HepG2 (cell line): ENCODE results near the gene SOBP. TPM values are rescaled to one million over a fixed set of nuclear protein-coding genes. Genes with fewer than 3 reads are reported as not detected.

Experiments
- ETV5 ChIP-seq: IDR thresholded peaks from 2 replicates; pipeline ENCODE4 v1.6.1; 2018; ENCODE audit warnings: missing biosample characterization, missing genetic modification reagents, inconsistent platforms, borderline replicate concordance
- HNF4G ChIP-seq, 2 experiments: sonication (generic) in 1 of 2; formaldehyde crosslinking in 1 of 2; IDR thresholded peaks; 2 replicates each; pipeline versions ENCODE4 v1.4.0 to v1.6.1; 2011 to 2020; ENCODE audit warnings: borderline replicate concordance in 2 of 2, low read depth in 2 of 2, mild to moderate bottlenecking in 2 of 2, low read length in 1 of 2, missing genetic modification reagents in 1 of 2, moderate library complexity in 1 of 2
- POLR2A ChIP-seq, 2 experiments: IDR thresholded peaks; 2 replicates each; pipeline ENCODE4 v1.6.1; 2011; ENCODE audit warnings: low read depth in 2 of 2, low read length in 2 of 2, mild to moderate bottlenecking in 1 of 2, moderate library complexity in 1 of 2; ENCODE audit not compliant: insufficient read depth in 1 of 2
- REPIN1 ChIP-seq: sonication (generic); formaldehyde crosslinking; IDR thresholded peaks from 2 replicates; pipeline ENCODE4 v1.8.0; 2022; ENCODE audit warnings: missing genetic modification reagents, low read depth, mild to moderate bottlenecking, borderline replicate concordance
- RERE ChIP-seq: IDR thresholded peaks from 2 replicates; pipeline ENCODE4 v1.6.1; 2016; ENCODE audit warnings: low read depth, missing genetic modification reagents, missing compliant biosample characterization
- SYNCRIP ChIP-seq: fragments of 200-400 bp; formaldehyde crosslinking; IDR thresholded peaks from 2 replicates; pipeline ENCODE4 v1.6.1; 2018; ENCODE audit warnings: mild to moderate bottlenecking, low read depth, low read length; ENCODE audit not compliant: insufficient read depth
- ZBTB20 ChIP-seq: sonication (generic); formaldehyde crosslinking; IDR thresholded peaks from 2 replicates; pipeline ENCODE4 v1.8.1; 2023; ENCODE audit warnings: missing genetic modification reagents, low read depth, mild to moderate bottlenecking, borderline replicate concordance
- ZBTB40 ChIP-seq, 2 experiments: fragments of 450-650 bp in 1 of 2; sonication (generic) in 1 of 2; formaldehyde crosslinking in 1 of 2; IDR thresholded peaks; 2 replicates each; pipeline versions ENCODE4 v1.6.1 to v1.8.0; 2016 to 2022; ENCODE audit warnings: antibody characterized with exemption in 1 of 2, mild to moderate bottlenecking in 1 of 2, missing genetic modification reagents in 1 of 2
- ZBTB49 ChIP-seq: sonication (generic); formaldehyde crosslinking; IDR thresholded peaks from 2 replicates; pipeline ENCODE4 v1.4.0; 2020; ENCODE audit warnings: missing genetic modification reagents, borderline replicate concordance
- ZBTB7A ChIP-seq: sonication (generic); formaldehyde crosslinking; IDR thresholded peaks from 2 replicates; pipeline ENCODE4 v1.8.0; 2022; ENCODE audit warnings: mild to moderate bottlenecking, missing genetic modification reagents
- polyA plus RNA-seq, 8 experiments: library from polyadenylated mRNA; depleted of rRNA in 3 of 8; stranded (reverse) in 7 of 8; unstranded in 1 of 8; fragments of >200 nt; fragmentation: Illumina TruSeq in 4 of 8; extraction: Trizol in 4 of 8; gene quantifications; 2 replicates each; pipeline versions ENCODE4 v1.2.1 to v1.2.3, GENCODE V29; 2011 to 2016; ENCODE audit warnings: low read depth in 4 of 8, missing spikeins in 1 of 8, mixed read lengths in 1 of 8; ENCODE audit not compliant: insufficient read depth in 1 of 8
- total RNA-seq, 5 experiments: library from RNA; depleted of rRNA; stranded (reverse); fragments of >200 nt; fragmentation: Illumina TruSeq; extraction: Trizol; gene quantifications; 2 replicates each; pipeline ENCODE4 v1.2.3, GENCODE V29; 2016; ENCODE audit warnings: low read depth in 1 of 5

Gene SOBP
- total and polyA plus RNA-seq, 2 of the 13 experiments (the other 11 are each of a cell fraction or from before 2014, with no cell fraction given): 1.5 to 6.9 TPM

GRCh38 chr6:107540465-107540857 lies 50.5 kb downstream of the SOBP start (continued):
- TF ChIP-seq ZBTB7A (CRISPR knock-in tag) (no peak), HNF4G (IDR thresholded peaks at IDR 0.05; ENCODE audit: borderline replicate concordance, low read depth, low read length) (peak; percentile 93), HNF4G (CRISPR knock-in tag; IDR thresholded peaks at IDR 0.05; ENCODE audit: borderline replicate concordance, low read depth) (peak; percentile 77; the same call in 1 of the 2 replicates), SYNCRIP (no peak), RERE (CRISPR knock-in tag) (peak; percentile 75), ZBTB40 (IDR thresholded peaks at IDR 0.05) (no peak), ZBTB40 (CRISPR knock-in tag; IDR thresholded peaks at IDR 0.05) (peak; percentile 40; the same call in 1 of the 2 replicates), ETV5 (peak; percentile 73; the same call in 1 of the 2 replicates), POLR2A (IDR thresholded peaks at IDR 0.05; ENCODE audit: insufficient read depth in 1 of 2, low read depth in 2 of 2, low read length in 2 of 2) (peak in 1 of 2 experiments; percentile 73; a peak in 3 of 4 replicates), REPIN1 (CRISPR knock-in tag) (peak; percentile 44; the same call in 1 of the 2 replicates), ZBTB49 (no peak), ZBTB20 (CRISPR knock-in tag) (peak; percentile 67; the same call in 1 of the 2 replicates)
